ENCODE data around the gene PDCD1.
"Not testable (repeated sequence)": the region's sequence is repeated elsewhere in the genome, so short reads cannot be mapped to it uniquely, and the experiment has no call there.

Gene PDCD1

DNA sequence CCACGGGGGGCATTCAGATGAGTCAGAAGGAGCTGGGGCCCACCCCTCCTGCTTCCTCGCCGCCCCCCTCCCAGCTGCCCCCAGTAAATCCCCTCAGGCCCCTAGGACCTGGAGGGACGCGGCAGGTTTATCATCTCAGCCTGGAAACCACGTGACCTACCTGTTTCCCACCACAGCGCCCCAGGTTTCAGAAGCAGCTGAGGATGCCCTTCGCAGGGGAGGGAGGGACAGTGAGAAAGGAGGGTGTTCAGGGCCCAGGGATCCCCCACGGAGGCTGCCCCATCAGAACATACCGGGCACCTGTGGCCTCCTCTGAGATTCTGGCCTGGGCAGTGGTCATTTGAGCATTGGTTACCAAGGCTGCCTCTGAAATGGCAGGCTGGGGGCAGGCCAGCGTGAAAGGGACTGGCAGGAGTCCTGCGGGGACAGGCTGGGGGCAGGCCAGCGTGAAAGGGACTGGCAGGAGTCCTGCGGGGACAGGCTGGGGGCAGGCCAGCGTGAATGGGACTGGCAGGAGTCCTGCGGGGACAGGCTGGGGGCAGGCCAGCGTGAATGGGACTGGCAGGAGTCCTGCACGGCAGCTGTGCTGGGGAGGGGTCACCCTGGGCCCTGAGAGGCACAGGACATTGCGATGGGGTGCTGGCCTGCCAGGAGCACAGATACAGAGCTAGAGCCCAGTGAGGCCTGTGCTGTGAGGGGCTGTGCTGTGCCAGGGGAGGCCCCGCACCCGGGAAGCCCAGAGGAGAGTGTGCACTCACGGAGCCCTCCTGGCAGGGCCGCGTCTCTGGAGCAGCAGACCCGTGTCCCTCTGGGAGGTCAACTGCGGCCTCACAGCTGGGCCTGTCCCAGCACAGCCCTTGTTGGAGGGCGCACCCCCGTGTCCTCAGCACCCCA, 48.1 kb downstream of the PDCD1 start:
- no peak for DNase-seq

DNA sequence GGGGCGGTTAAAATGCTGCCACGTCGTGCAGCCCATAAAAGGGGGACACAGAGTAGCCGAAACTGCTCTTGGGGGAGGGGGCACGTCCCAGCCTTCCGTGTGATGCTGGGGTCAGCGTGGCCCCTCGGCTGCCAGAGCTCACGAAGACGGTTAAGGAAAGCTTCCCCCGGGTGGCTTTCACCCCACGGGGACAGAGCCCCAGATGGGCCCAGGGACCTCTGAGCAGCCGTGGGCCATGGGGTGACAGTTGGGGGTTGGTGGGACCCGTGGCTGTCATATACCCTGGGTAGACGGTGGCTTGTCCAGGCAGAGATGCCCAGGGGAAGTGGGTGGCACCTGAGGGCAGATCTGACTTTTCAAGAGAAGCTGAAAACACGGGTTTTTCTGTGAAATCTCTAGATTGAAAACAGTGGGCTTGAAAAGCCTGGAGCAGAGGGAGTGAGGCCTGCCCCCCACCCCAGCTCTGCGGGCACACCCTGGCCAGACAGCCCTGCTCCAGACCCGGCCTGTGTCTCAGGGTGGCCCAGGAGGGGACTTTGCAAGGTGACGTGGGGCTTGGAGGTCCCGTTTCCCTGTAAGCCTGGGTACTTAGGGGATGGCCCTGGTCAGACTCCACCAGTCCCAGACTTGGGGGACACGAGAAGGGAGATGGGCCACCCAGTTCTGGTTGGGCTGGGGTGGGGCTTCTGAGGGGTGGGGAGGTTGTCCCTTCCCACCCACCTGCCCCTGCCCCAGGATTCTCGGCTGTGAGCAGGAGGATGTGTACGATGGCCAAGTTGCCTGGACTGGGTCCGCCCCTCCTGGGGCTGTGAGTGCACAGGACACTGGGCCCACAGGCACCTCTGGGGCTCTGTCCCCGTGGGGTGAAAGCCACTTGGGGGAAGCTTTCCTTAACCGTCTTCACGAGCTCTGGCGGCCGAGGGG, 49.0 kb downstream of the PDCD1 start:
- DNase-seq: no peak

DNA sequence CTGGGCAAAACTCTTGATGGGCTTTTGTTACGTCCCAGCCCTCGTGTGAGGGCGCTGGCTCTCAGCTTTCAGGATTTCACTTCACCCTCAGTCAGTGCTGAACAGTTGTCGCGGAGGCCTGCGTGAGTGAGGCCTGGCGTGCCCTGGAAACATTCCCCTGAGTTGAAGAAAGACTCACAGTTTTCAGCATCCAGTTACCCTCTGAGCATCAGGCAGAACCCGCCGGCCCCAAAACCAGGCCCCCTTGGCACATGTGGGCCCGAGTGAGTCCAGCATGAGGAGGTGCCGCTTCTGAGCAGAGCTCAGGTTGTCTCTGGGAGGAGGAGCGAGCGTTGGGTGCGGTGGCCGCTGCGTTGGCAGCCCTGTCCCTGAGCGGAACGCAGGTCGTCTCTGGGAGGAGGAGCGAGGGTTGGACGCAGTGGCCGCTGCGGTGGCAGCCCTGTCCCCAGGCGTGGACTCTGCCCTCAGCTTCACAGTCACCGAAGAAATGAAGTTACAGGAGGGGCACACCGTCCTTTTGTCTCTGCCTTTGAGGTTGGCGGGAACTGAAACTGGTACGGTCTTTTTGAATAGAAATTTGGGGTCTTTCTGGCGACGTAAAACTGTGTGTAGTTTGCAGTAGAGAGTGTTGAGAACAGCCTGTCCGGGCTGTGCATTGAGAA, 49.8 kb downstream of the PDCD1 start, which contains the start of gene NEU4:
Gene NEU4, plus strand, starts transcription at position 473 of the 662 bp plus-strand sequence. CDS start 5,292 bp downstream, outside the sequence.
- no peak for DNase-seq

- DNase-seq: no peak
Measured at GRCh38 chr2:241808051-241808720, 50.5 kb downstream of the PDCD1 start.

DNA sequence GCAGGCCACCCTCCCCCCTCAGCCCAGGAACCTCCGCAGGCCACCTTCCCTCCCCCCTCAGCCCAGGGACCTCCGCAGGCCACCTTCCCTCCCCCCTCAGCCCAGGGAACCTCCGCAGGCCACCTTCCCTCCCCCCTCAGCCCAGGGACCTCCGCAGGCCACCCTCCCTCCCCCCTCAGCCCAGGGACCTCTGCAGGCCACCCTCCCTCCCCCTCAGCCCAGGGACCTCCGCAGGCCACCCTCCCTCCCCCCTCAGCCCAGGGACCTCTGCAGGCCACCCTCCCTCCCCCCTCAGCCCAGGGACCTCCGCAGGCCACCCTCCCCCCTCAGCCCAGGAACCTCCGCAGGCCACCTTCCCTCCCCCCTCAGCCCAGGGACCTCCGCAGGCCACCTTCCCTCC, 52.5 kb downstream of the PDCD1 start:
- DNase-seq: not testable (repeated sequence)

- DNase-seq: no peak
Measured at GRCh38 chr2:241804326-241805229, 54.1 kb downstream of the PDCD1 start.

- peak; percentile 82 for DNase-seq
Measured at GRCh38 chr2:241803387-241804325, 55.0 kb downstream of the PDCD1 start.

- no peak for DNase-seq
Measured at GRCh38 chr2:241802421-241803318, 56.0 kb downstream of the PDCD1 start.

DNA sequence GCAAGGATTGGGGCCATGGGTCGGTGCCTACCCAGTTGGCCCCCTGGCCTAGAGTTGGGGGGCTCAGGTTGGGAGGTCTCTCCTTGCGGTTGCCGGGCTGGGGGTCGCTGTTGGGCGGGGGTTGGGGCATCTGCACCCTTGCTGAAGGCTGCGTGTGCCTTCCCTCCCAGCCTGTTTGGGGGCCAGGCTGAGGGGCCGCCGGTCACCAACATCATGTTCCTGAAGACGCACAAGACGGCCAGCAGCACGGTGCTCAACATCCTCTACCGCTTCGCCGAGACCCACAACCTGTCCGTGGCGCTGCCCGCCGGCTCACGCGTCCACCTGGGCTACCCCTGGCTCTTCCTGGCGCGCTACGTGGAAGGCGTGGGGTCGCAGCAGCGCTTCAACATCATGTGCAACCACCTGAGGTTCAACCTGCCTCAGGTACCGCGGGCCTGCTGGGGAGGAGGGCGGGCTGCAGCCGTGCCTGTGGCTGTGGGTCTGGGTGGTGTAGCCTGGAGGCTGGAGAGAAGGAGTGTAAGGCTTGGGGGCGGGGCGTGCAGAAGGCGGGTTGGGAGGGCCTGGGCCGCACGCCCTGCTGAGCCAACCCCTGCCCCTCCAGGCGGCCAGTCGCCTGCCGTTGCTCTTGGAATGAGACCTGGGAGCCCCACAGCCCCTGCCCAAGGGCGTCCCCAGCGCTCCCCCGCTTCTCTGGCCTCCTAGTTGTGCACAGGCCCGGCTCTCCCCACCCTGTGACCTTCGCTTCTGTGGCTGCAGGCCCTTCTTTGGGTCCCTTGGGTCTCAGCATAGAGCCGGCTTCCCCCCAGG, 56.9 kb downstream of the PDCD1 start:
- no peak for DNase-seq

DNA sequence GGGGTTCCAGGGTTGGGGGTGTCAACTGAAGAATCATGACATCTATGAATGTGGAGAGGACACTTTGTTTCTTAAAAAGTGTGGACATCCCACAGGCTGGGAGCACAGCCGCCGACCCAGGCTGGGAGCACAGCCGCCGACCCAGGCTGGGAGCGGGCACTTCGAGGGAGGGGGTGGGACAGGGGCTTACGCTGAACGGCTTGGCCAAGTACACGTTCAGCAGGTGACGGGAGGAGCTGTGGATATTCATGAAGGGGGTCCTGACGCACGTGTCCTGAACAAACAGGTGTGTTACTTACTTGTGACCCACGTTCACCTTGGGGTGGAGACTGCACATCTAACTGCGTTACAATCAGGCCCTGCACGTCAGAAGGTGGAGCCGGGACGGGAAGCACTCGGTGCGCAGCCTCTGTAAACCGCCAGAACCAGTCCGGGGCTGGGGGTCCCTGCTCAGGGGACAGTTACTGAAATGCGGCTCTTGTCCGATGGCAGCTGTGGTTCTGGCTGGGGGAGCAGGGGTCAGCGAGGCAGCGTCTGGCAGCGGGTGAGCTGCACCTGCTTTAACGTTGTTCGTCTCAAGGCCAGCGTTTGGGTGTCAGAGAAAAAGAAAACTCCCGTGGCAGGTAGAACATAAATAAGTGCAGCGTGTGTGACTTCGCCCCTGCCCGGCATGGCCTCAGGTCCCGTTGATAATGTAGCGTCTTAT, 58.3 kb downstream of the PDCD1 start:
- not testable (repeated sequence) for DNase-seq
